HL-60 (cell line): ENCODE results near the gene SH3RF1.

Experiments
- DNase-seq, 2 experiments: peaks; one replicate each; pipeline ENCODE4 v3.0.0-alpha.2; 2010 to 2020; ENCODE audit warnings: low read depth in 1 of 2, low spot score in 1 of 2
- H3K27ac ChIP-seq: fragments of 250-450 bp; sonication (Bioruptor Pico); replicated peaks from 2 replicates; pipeline ENCODE4 v1.5.1; 2020; ENCODE audit warnings: mild to moderate bottlenecking, moderate library complexity
- H3K27me3 ChIP-seq: fragments of 250-450 bp; sonication (Bioruptor Pico); 2 replicates; pipeline ENCODE4 v1.5.1; 2021; ENCODE audit warnings: mild to moderate bottlenecking, moderate library complexity; ENCODE audit not compliant: insufficient read depth, poor library complexity, severe bottlenecking
- H3K4me3 ChIP-seq: replicated peaks from 2 replicates; pipeline ENCODE4 v1.5.1; 2011; ENCODE audit warnings: mild to moderate bottlenecking, control low read depth, low read length; ENCODE audit not compliant: insufficient read depth
- GABPA ChIP-seq: IDR thresholded peaks from 2 replicates; pipeline ENCODE4 v1.6.1; 2012; ENCODE audit warnings: low read depth
- POLR2AphosphoS5 ChIP-seq: IDR thresholded peaks from 2 replicates; pipeline ENCODE4 v1.6.1; 2012; ENCODE audit warnings: low read depth
- REST ChIP-seq: IDR thresholded peaks from 2 replicates; pipeline ENCODE4 v1.6.1; 2012; ENCODE audit warnings: low read depth; ENCODE audit not compliant: insufficient replicate concordance
- SPI1 ChIP-seq: IDR thresholded peaks from 2 replicates; pipeline ENCODE4 v1.6.1; 2012; ENCODE audit warnings: low read depth, mild to moderate bottlenecking, borderline replicate concordance
- TF ChIP-seq, protein P1 (sequence below): IDR thresholded peaks from one replicate; pipeline ENCODE4 v1.5.1; 2011; ENCODE audit warnings: low read length, control low read depth, inconsistent platforms; ENCODE audit not compliant: insufficient read depth

SH3RF1 gene

GRCh38 chr4:169109035-169109675 lies 161.6 kb downstream of the SH3RF1 start:
- Histone ChIP-seq H3K27ac (no peak overlapping the region), H3K27me3 (no peaks in the 10 kb centered on the region), H3K4me3 (no peak overlapping the region)
- TF ChIP-seq, protein P1, sequence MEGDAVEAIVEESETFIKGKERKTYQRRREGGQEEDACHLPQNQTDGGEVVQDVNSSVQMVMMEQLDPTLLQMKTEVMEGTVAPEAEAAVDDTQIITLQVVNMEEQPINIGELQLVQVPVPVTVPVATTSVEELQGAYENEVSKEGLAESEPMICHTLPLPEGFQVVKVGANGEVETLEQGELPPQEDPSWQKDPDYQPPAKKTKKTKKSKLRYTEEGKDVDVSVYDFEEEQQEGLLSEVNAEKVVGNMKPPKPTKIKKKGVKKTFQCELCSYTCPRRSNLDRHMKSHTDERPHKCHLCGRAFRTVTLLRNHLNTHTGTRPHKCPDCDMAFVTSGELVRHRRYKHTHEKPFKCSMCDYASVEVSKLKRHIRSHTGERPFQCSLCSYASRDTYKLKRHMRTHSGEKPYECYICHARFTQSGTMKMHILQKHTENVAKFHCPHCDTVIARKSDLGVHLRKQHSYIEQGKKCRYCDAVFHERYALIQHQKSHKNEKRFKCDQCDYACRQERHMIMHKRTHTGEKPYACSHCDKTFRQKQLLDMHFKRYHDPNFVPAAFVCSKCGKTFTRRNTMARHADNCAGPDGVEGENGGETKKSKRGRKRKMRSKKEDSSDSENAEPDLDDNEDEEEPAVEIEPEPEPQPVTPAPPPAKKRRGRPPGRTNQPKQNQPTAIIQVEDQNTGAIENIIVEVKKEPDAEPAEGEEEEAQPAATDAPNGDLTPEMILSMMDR: no peak
- no peak for TF ChIP-seq REST
- no peak for TF ChIP-seq SPI1
- no peak for TF ChIP-seq POLR2AphosphoS5
- no peak for TF ChIP-seq GABPA
- no peak for DNase-seq

GRCh38 chr4:169108303-169108702 lies 162.5 kb downstream of the SH3RF1 start:
- DNase-seq: no peak
- Histone ChIP-seq H3K27ac (no peak overlapping the region), H3K4me3 (no peak overlapping the region), H3K27me3 (no peaks in the 10 kb centered on the region)
- TF ChIP-seq, protein P1: no peak

GRCh38 chr4:169107528-169107927 lies 163.2 kb downstream of the SH3RF1 start:
- TF ChIP-seq REST: no peak
- TF ChIP-seq POLR2AphosphoS5: no peak
- no peak for TF ChIP-seq SPI1
- TF ChIP-seq, protein P1: no peak
- TF ChIP-seq GABPA: no peak
- no peak for DNase-seq
- no peak overlapping the region for H3K27ac ChIP-seq
- H3K4me3 ChIP-seq: no peak overlapping the region
- H3K27me3 ChIP-seq: no peaks in the 10 kb centered on the region

DNA sequence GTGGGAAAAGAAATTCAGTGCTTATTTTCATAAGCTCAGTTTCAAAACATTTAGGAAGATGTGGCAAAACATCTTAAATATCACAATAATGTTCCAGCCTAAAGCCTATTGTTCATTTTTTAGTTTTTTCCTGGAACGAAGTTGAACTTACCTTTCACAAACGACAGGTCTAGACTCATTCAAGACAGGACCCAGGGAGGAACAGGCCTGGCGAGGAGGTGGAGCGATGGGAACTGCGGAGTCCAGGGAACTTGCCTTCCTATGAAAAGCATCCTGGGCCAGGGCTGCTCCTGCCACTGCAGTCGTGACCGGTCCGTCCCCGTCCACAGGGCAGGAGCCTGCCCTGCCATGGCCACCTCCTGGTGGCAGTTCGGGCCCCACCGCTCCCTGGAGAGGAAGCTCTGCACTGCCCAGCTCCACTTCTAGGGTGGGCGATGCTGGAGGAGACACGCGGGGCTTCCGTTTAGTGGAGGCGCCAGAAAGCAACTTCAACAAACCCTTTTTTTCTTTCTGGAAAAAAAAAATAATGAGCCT lies 164.0 kb downstream of the SH3RF1 start:
- H3K27me3 ChIP-seq: no peaks in the 10 kb centered on the region
- H3K27ac ChIP-seq: no peak overlapping the region
- DNase-seq: no peak
- no peak overlapping the region for H3K4me3 ChIP-seq
- TF ChIP-seq SPI1 (no peak), GABPA (no peak)
- TF ChIP-seq, protein P1: no peak
